ENCODE measurements around the gene NEBL.

DNA sequence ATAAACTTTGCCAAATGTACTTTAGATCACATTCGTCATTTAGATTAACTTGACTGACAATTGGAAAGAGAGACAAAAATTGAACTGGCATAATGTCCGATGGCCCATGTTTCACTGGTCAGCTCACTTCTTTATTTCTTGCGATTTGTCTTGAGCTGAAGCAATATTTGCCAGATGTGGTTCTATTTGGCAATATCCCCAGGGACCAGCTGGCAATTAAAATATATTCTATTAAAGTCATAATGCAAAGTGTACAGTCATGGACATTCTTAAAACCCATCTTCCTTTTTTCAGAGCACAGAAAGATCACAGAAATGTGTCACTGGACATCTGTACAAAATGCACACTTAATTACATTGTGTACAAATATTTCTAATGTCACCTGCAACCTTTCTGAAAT is 26.3 kb downstream of the NEBL start:
- TF ChIP-seq EZH2phosphoT487 (IDR thresholded peaks at IDR 0.05; ENCODE audit: low read depth, severe bottlenecking, unreplicated experiment) = no peak
- TF ChIP-seq CTCF (IDR thresholded peaks at IDR 0.05; ENCODE audit: poor library complexity) = no peak
- TF ChIP-seq EZH2 (IDR thresholded peaks at IDR 0.05; ENCODE audit: borderline replicate concordance) = no peak
